SJCRH30 (cell line): ENCODE data around the gene IL15RA. TPM values are rescaled to one million over a fixed set of nuclear protein-coding genes. Genes with fewer than 3 reads are reported as not detected.
"Not testable (repeated sequence)": the region's sequence is repeated elsewhere in the genome, so short reads cannot be mapped to it uniquely, and the experiment has no call there.

ENCODE experiments used
- DNase-seq, 2 experiments: peaks; one replicate each; pipeline ENCODE4 v3.0.0-alpha.2; 2015 to 2020
- H3K27ac ChIP-seq: fragments of 250-450 bp; sonication (Bioruptor Pico); 2 replicates; pipeline ENCODE4 v1.5.1; 2020; ENCODE audit warnings: mild to moderate bottlenecking, moderate library complexity
- H3K27me3 ChIP-seq: fragments of 250-450 bp; sonication (Bioruptor Pico); 2 replicates; pipeline ENCODE4 v1.5.1; 2020; ENCODE audit warnings: mild to moderate bottlenecking, moderate library complexity
- H3K36me3 ChIP-seq: fragments of 250-450 bp; sonication (Bioruptor Pico); 2 replicates; pipeline ENCODE4 v1.5.1; 2020; ENCODE audit warnings: mild to moderate bottlenecking, moderate library complexity
- H3K4me1 ChIP-seq: fragments of 250-450 bp; sonication (Bioruptor Pico); 2 replicates; pipeline ENCODE4 v1.5.1; 2020; ENCODE audit warnings: mild to moderate bottlenecking, moderate library complexity
- H3K4me3 ChIP-seq: fragments of 250-450 bp; sonication (Bioruptor Pico); 2 replicates; pipeline ENCODE4 v1.5.1; 2020; ENCODE audit warnings: mild to moderate bottlenecking, moderate library complexity
- H3K9me3 ChIP-seq: fragments of 250-450 bp; sonication (Bioruptor Pico); replicated peaks from 2 replicates; pipeline ENCODE4 v1.5.1; 2020; ENCODE audit warnings: mild to moderate bottlenecking, moderate library complexity
- total RNA-seq: library from RNA; depleted of rRNA; stranded (reverse); fragments of >200 nt; shearing (Covaris generic); gene quantifications from 2 replicates; pipeline ENCODE4 v1.2.3, GENCODE V29; 2014

IL15RA gene
- total RNA-seq, 1 experiment from 2014 or later: not detected

DNA sequence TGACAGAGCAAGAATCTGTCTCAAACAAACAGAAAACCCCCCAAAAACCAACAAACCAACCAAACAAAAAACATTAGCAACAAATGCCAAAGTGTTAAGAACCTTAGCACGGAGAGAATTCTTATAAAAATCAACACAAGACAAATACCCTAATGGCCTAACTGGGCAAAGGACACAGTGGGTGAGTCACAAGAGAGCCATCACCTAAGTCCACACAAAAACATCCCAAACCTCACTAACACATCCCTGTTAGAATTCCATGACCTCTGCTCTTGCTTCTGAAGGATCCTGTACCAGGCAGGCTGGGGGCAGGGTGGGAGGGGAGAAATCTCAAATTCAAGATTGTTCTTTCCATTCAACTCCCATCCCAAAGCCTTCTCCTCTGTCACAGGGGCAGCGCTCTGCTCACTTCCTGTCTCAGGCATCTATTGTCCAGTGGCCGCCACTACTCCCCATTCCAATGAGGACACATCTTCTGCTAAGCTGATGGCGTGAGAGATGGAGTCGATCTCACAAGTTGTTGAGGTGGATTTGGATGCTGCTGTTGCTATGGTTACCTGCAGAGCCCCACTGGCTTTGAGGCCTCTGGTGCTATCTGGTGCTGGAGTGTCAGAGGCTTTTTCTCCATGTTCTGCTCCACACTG is 9.2 kb downstream of the IL15RA start:
- Histone ChIP-seq H3K27me3 (no peaks in the 10 kb centered on the region), H3K36me3 (no peaks in the 10 kb centered on the region), H3K4me1 (no peaks in the 10 kb centered on the region), H3K9me3 (no peaks in the 10 kb centered on the region), H3K27ac (no peak overlapping the region), H3K4me3 (no peak overlapping the region)
- no peak for DNase-seq

DNA sequence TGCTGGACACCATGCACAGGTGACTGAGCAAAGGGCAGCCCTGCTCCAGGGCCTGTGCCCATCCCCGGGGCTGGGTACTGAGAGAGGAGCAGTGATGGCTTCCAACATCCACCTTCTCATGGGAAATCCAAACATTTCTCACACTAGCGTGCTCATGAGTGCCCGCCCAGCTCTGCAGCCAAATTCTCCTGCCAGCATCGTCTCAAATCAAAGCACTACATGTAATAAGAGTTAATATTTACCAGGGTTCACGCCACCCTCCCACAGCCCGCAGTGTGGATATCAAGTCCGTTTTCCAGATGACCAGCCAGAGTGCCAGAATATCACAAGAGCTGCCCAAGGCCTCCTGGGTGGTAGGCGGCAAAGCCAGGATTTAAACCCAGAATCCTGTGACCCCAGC is 12.1 kb downstream of the IL15RA start:
- DNase-seq: no peak
- H3K27me3 ChIP-seq: no peaks in the 10 kb centered on the region
- no peaks in the 10 kb centered on the region for H3K9me3 ChIP-seq
- H3K36me3 ChIP-seq: no peaks in the 10 kb centered on the region
- no peaks in the 10 kb centered on the region for H3K4me1 ChIP-seq
- no peak overlapping the region for H3K4me3 ChIP-seq
- no peak overlapping the region for H3K27ac ChIP-seq

DNA sequence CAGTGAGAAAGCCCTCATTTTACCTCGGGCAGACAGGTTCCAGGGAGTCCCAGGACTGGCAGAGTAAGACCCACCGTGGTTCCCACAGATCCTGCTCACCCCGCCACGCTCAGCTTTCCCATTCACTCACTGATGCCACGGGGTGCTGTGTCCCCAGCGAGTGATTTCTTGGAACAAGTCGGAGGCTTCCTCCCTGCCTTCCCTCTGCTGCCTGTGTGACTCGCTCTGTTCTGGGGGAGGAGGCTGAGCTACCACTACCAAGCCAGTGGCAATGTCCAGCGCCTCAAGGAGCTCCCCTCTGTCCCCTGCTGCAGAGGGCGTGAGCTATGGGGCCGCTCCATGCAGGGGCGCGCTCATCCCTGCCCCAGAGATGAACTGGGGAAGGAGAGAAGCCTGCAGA is 12.6 kb downstream of the IL15RA start:
- no peaks in the 10 kb centered on the region for H3K9me3 ChIP-seq
- no peak overlapping the region for H3K27ac ChIP-seq
- no peak overlapping the region for H3K4me3 ChIP-seq
- no peaks in the 10 kb centered on the region for H3K36me3 ChIP-seq
- no peak for DNase-seq
- H3K27me3 ChIP-seq: no peaks in the 10 kb centered on the region
- no peaks in the 10 kb centered on the region for H3K4me1 ChIP-seq

DNA sequence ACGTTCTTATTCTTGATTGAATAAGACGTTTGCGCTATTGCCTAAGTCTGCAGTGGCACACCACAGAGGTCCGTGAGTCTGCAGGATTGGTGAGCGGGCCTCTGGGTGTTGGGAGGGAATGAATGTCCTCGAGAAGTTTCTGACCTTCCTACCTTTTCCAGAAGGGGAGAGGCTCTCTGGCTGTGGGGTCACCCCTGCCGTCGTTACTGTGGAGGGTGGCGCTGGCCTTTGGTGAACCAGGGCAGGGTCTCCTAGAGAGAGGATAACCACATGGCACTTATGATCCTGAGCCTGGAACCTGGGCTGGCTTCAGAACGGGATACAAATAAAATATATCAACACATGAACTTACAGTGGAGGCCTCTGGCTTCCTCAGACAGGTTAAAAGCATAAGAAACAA is 13.8 kb downstream of the IL15RA start:
- H3K4me1 ChIP-seq: no peaks in the 10 kb centered on the region
- H3K27me3 ChIP-seq: no peaks in the 10 kb centered on the region
- H3K4me3 ChIP-seq: no peak overlapping the region
- no peaks in the 10 kb centered on the region for H3K9me3 ChIP-seq
- no peak for DNase-seq
- no peak overlapping the region for H3K27ac ChIP-seq
- no peaks in the 10 kb centered on the region for H3K36me3 ChIP-seq

DNA sequence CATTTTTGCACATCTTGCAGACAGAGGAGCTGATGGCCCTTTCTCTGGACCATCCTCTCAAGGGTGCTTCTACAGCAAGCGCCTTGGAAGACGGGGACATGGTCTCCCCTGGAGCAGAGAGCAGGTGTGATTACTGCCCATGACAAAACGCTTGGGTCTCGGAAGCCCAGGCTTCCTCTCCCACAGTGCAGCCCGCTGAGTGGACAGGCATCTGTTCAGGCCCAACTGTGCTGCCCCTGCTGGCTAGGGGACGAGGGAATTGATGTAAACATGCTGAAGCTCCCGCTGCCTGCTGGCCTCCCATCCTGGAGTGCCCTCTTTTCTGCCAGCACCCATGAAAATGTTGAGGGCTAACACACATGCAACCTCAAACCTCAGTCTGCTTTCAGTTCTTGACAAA is 14.3 kb downstream of the IL15RA start:
- Histone ChIP-seq H3K36me3 (no peaks in the 10 kb centered on the region), H3K4me3 (no peak overlapping the region), H3K27ac (no peak overlapping the region), H3K9me3 (no peaks in the 10 kb centered on the region), H3K27me3 (no peaks in the 10 kb centered on the region), H3K4me1 (no peaks in the 10 kb centered on the region)
- no peak for DNase-seq

DNA sequence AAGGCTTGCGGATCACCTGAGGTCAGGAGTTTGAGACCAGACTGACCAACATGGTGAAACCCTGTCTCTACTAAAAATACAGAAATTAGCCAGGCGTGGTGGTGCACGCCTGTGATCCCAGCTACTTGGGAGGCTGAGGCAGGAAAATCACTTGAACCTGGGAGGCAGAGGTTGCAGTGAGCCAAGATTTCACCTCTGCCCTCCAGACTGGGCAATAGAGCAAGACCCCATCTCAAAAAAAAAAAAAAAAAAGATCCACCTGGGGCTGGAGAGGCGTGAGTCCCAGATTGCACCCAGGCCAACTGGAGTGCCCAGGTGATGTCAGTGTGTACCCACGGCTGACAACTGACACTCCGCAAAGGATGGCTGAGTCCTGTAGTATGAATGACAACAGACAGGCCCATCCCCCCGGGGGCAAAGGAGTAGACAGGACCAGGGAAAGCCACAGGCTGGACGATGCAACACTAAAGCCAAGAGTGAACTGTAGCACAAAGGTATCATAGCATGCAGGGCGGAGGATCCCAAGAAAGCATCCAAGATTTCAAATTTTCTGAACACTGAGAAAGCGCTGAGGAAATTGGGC is 14.9 kb downstream of the IL15RA start:
- H3K4me3 ChIP-seq, H3K36me3 ChIP-seq, H3K4me1 ChIP-seq, H3K9me3 ChIP-seq, H3K27ac ChIP-seq, H3K27me3 ChIP-seq, DNase-seq: not testable (repeated sequence)

DNA sequence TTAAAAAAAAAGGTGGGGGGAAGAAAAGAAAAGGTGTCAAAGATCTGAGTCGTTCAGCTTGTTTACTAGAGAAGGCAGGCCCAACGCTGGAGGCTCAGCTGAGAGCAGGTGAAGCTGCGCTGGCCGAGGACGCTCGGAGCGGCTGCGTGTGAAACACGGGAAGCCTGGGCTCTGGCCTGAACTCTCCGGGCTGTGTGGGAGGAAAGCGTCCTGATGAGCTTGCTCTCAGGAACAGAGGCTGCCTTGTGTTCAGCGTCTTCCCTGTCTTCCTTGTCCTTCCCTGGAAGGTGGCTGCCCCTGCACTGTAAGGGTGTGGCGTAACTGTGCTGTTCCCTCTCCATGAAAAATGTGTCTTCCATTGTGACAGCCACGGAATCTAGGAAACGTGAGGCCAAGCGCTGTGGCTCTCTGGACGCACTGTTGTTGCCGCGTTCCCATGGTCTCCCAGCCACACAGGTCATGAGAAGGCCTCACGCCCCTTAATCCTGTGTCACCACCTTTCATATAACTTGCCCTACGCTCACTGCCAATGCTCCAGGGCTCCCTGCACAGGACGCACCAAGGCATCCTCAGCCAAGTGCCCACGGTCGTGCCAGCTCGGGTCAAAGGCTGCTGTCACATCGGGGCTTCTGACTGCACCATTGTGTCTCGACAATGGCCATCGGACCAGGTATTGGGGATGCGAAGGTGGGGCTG is 15.8 kb downstream of the IL15RA start:
- Histone ChIP-seq H3K4me1 (no peaks in the 10 kb centered on the region), H3K36me3 (no peaks in the 10 kb centered on the region), H3K27me3 (no peaks in the 10 kb centered on the region)

DNA sequence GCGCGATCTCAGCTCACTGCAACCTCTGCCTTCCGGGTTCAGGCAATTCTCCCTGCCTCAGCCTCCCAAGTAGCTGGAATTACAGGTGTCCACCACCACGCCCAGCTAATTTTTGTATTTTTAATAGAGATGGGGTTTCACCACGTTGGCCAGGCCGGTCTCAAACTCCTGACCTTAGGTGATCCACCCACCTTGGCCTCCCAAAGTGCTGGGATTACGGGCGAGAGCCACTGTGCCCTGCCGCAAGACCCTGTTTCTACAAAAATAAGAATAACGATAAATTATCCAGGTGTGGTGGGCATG is 16.4 kb downstream of the IL15RA start:
- DNase-seq, H3K27me3 ChIP-seq, H3K36me3 ChIP-seq, H3K27ac ChIP-seq, H3K4me1 ChIP-seq, H3K4me3 ChIP-seq, H3K9me3 ChIP-seq: not testable (repeated sequence)

More for the DNA sequence above, 15.8 kb downstream of the IL15RA start:
- H3K4me3 ChIP-seq: no peak overlapping the region
- no peak for DNase-seq
- no peaks in the 10 kb centered on the region for H3K9me3 ChIP-seq
- H3K27ac ChIP-seq: no peak overlapping the region

DNA sequence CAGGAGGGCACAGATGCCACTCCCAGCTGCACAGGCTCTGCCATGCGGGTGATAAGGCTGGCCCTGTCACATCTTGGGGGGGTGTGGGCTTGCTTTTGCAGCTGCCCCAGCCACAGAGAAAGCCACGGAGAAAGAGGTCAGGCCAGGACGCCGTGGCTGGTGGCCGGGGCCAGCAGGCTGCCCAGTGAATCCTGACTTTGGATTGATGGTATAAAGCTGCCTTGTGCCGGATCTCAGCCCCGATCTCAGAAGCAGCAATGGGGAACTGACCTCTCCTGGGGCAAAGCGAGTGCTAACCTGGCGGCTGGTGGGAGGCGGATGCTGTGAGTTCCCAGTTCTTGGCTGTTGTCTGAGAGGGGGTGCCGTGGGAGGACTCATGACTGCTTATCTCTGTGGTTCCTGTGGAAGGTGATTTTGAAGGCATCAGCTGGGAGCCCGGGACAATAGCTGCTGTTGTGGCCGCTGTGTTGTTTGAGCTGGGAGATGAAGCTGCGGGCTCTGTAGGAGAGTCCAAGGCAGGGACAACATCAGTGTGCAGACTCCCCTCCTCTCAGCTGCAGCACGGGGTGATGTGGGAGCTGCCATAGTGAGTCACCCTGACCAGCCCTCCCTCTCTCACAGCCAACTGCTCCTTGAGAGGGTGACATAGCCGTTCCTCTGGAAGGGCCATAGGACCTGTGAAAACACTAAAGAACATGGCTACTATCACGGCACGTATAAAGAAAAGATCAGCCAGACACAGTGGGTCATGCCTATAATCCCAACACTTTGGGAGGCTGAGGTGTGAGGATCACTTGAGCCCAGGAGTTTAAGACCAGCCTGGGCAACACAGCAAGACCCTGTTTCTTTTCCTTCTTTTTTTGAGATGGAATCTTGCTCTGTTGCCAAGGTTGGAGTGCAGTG is 17.0 kb downstream of the IL15RA start:
- no peaks in the 10 kb centered on the region for H3K36me3 ChIP-seq
- H3K9me3 ChIP-seq: no peaks in the 10 kb centered on the region
- no peaks in the 10 kb centered on the region for H3K27me3 ChIP-seq
- no peak overlapping the region for H3K27ac ChIP-seq
- no peak overlapping the region for H3K4me3 ChIP-seq
- DNase-seq: no peak
- H3K4me1 ChIP-seq: no peaks in the 10 kb centered on the region

DNA sequence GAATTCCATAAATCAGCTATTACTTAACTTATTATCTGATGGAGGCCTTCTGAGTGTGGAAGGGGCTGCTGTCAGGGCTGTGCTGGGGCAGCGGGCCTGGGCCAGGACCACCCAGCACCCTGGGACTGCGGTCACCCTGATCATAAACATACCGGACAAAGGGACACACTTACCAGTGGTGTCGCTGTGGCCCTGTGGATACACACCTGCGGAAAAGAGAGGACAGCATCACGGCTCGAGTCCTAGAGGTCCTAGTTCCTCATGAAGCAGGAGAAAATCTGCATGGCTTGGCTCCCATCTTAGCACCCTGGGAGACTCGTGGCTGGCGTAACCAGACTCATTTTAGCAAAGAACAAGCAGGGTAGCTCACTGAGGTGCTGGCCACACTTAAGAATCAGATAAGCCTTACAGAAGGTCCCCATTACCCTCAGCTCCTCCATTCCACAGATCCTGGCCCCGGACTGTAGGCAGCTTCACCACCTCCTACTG is 17.7 kb downstream of the IL15RA start:
- H3K4me1 ChIP-seq: no peaks in the 10 kb centered on the region
- no peaks in the 10 kb centered on the region for H3K9me3 ChIP-seq
- H3K4me3 ChIP-seq: no peak overlapping the region
- H3K27ac ChIP-seq: no peak overlapping the region
- H3K27me3 ChIP-seq: no peaks in the 10 kb centered on the region
- H3K36me3 ChIP-seq: no peaks in the 10 kb centered on the region
- no peak for DNase-seq

DNA sequence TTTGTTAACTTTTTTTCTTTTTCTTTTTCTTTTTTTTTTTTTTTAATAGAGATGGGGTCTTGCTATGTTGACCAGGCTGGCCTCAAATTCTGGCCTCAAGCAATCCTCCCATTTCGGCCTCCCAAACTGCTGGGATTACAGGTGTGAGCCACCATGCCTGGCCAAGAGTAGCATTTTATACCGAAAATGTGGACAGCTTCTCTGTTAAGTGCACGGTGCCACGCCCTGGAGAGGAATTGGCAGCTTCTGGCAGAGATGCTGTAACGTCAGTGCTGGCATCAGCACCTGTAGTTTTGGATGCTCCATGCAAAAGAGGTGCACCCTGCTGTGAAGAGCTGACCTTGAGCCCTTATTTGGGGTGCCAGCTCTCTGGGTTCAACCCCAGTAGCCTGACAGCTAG is 18.2 kb downstream of the IL15RA start:
- no peak for DNase-seq
- H3K27ac ChIP-seq: no peak overlapping the region
- H3K27me3 ChIP-seq: no peaks in the 10 kb centered on the region
- H3K4me3 ChIP-seq: no peak overlapping the region
- H3K4me1 ChIP-seq: no peaks in the 10 kb centered on the region
- H3K36me3 ChIP-seq: no peaks in the 10 kb centered on the region
- H3K9me3 ChIP-seq: no peaks in the 10 kb centered on the region

DNA sequence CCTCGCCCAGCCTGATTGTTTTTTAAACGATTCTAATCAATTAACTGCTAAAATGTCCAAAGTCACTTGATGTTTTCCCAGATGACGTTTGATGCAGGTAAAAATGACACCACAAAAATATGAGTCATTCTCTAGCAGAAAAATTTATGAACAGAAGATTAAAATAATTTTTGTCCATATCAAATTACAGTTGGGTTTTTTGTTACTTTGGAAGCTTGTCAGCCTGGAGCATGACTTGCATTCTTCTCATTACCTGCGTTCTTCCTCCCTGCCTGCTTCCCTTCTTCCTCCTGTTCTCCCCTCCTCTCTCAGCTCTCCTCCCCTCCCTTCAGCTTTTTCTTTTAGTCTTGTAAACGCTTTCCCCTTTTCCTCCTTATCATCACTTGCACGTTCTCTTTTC is 18.7 kb downstream of the IL15RA start:
- H3K27ac ChIP-seq: no peak overlapping the region
- H3K4me1 ChIP-seq: no peaks in the 10 kb centered on the region
- no peaks in the 10 kb centered on the region for H3K27me3 ChIP-seq
- DNase-seq: no peak
- no peak overlapping the region for H3K4me3 ChIP-seq
- H3K36me3 ChIP-seq: no peaks in the 10 kb centered on the region
- H3K9me3 ChIP-seq: no peaks in the 10 kb centered on the region

DNA sequence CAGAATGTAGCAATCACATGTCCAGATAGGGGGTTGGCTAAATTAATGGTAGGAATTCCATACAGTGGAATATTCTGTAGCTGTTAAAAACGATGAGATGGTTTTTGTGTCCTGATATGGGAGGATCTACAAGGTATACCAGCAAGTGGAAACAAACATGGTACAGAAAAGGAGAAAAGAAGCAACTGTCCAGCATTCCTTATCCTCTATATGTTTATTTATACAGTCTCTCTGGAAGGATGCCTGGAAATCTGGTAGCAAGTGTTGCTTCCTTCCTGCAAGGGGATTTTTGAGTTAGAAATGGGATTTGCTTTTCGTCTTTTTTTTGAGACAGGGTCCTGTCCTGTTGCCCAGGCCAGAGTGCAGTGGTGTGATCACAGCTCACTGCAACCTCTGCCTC is 19.3 kb downstream of the IL15RA start:
- DNase-seq: peak in 1 of 2 experiments; percentile 31
- Histone ChIP-seq H3K27ac (no peak overlapping the region), H3K36me3 (no peaks in the 10 kb centered on the region), H3K4me1 (no peaks in the 10 kb centered on the region), H3K9me3 (no peaks in the 10 kb centered on the region), H3K4me3 (no peak overlapping the region), H3K27me3 (no peaks in the 10 kb centered on the region)

DNA sequence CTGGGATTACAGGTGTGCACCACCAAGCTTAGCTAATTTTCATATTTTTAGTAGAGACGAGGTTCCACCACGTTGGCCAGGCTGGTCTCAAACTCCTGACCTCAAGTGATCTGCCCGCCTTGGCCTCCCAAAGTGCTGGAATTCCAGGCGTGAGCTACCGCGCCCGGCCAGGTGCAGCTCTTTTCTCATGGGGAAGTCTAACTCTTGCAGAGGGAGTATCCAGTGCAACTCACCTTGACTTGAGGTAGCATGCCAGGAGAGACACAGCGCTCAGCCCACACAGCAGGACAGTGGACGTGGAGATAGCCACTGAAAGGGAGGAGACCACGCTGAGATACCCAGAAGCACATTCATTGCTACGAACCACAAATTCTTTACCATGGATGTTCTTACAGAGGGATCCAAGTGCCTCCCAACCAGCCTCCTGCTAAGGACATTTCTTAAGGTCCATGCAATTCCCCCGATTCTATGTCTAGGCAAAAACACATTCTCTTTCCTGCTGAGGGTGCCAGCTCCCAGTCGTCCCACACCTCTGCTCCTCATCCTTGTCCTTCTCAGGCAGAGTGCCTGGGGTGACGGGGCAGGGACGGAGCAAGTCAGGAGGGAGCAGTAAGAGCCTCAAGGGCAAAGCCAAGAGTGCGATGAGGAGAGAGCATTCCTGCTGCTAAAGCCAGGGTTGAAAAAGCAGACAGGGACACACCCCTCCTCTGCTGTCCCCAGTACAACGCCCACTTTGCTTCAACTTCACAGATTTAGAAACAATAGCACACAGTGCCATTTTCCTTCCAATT is 21.0 kb downstream of the IL15RA start:
- no peak for DNase-seq
- no peaks in the 10 kb centered on the region for H3K9me3 ChIP-seq
- no peaks in the 10 kb centered on the region for H3K36me3 ChIP-seq
- no peaks in the 10 kb centered on the region for H3K4me1 ChIP-seq
- no peaks in the 10 kb centered on the region for H3K27me3 ChIP-seq
- no peak overlapping the region for H3K4me3 ChIP-seq
- no peak overlapping the region for H3K27ac ChIP-seq
